DOHH2 (cell line): ENCODE measurements around the gene SNX3.
A peak's percentile ranks its signal among the peaks of the same experiment; 100 is the strongest.

Experiments used
- H3F3A ChIP-seq: fragments of 200-600 bp; sonication (generic), shearing (Covaris generic); 2 replicates; pipeline ENCODE4 v1.6.0; 2016; ENCODE audit warnings: antibody characterized with exemption, mild to moderate bottlenecking; ENCODE audit not compliant: control insufficient read depth, insufficient read depth
- H3K27ac ChIP-seq: fragments of 200-600 bp; sonication (generic); 2 replicates; pipeline ENCODE4 v1.5.1; 2014; ENCODE audit warnings: low read depth, mild to moderate bottlenecking, low read length, moderate library complexity
- H3K27me3 ChIP-seq: fragments of 200-600 bp; sonication (generic); 2 replicates; pipeline ENCODE4 v1.6.1; 2014; ENCODE audit warnings: mild to moderate bottlenecking, low read length, mixed read lengths; ENCODE audit not compliant: control insufficient read depth
- H3K36me3 ChIP-seq: fragments of 200-600 bp; sonication (generic); 2 replicates; pipeline ENCODE4 v1.6.1; 2014; ENCODE audit warnings: mild to moderate bottlenecking, low read length, moderate library complexity, mixed read lengths; ENCODE audit not compliant: control insufficient read depth
- H3K4me1 ChIP-seq: fragments of 200-600 bp; sonication (generic); 2 replicates; pipeline ENCODE4 v1.6.1; 2014; ENCODE audit warnings: mild to moderate bottlenecking, low read length, mixed read lengths; ENCODE audit not compliant: control insufficient read depth
- H3K4me2 ChIP-seq: fragments of 200-600 bp; sonication (generic); 2 replicates; pipeline ENCODE4 v1.6.0; 2014; ENCODE audit warnings: mild to moderate bottlenecking, low read length, moderate library complexity
- H3K4me3 ChIP-seq: fragments of 200-600 bp; sonication (generic); 2 replicates; pipeline ENCODE4 v1.5.1; 2014; ENCODE audit warnings: mild to moderate bottlenecking, low read length, mixed read lengths
- H3K79me2 ChIP-seq: fragments of 200-600 bp; sonication (generic); 2 replicates; pipeline ENCODE4 v1.6.1; 2014; ENCODE audit warnings: mild to moderate bottlenecking, low read length, mixed read lengths; ENCODE audit not compliant: control insufficient read depth
- H3K9me2 ChIP-seq: fragments of 200-600 bp; sonication (generic); replicated peaks from 2 replicates; pipeline ENCODE4 v1.6.1; 2014; ENCODE audit warnings: mild to moderate bottlenecking, low read length, mixed read lengths; ENCODE audit not compliant: control insufficient read depth
- H3K9me3 ChIP-seq: fragments of 200-600 bp; sonication (generic); 2 replicates; pipeline ENCODE4 v1.6.1; 2014; ENCODE audit warnings: antibody characterized with exemption, low read length, mixed read lengths; ENCODE audit not compliant: control insufficient read depth, insufficient read depth
- H4K20me1 ChIP-seq: fragments of 200-600 bp; sonication (generic); 2 replicates; pipeline ENCODE4 v1.6.0; 2014; ENCODE audit warnings: low read depth, mild to moderate bottlenecking, antibody characterized with exemption, low read length, moderate library complexity; ENCODE audit not compliant: control insufficient read depth, insufficient read depth
- CTCF ChIP-seq: fragments of 200-600 bp; sonication (generic); IDR thresholded peaks from one replicate; pipeline ENCODE4 v1.5.1; 2014; ENCODE audit warnings: antibody characterized with exemption, mild to moderate bottlenecking, low read depth, low read length; ENCODE audit not compliant: poor library complexity, severe bottlenecking
- EZH2phosphoT487 ChIP-seq: fragments of 200-600 bp; sonication (generic); IDR thresholded peaks from 2 replicates; pipeline ENCODE4 v1.6.1; 2017; ENCODE audit warnings: borderline replicate concordance, mild to moderate bottlenecking, antibody characterized with exemption, low read length, moderate library complexity, mixed read lengths

The SNX3 gene

GRCh38 chr6:108170332-108171290 is 90.2 kb downstream of the SNX3 start:
- Histone ChIP-seq H3K4me2 (no peak overlapping the region), H3F3A (no peaks in the 10 kb centered on the region), H3K9me2 (no peaks in the 10 kb centered on the region), H3K27me3 (peaks cover 57% of the 10 kb centered on the region), H3K27ac (no peak overlapping the region), H3K4me3 (no peak overlapping the region), H3K4me1 (peaks cover 9% of the 10 kb centered on the region), H3K9me3 (no peaks in the 10 kb centered on the region), H3K36me3 (no peaks in the 10 kb centered on the region), H3K79me2 (no peaks in the 10 kb centered on the region), H4K20me1 (no peaks in the 10 kb centered on the region)
- no peak for TF ChIP-seq EZH2phosphoT487
- no peak for TF ChIP-seq CTCF

- Histone ChIP-seq H3K79me2 (no peaks in the 10 kb centered on the region), H3K36me3 (no peaks in the 10 kb centered on the region), H3K4me1 (peaks cover 9% of the 10 kb centered on the region), H3K9me3 (no peaks in the 10 kb centered on the region), H3F3A (no peaks in the 10 kb centered on the region), H3K9me2 (no peaks in the 10 kb centered on the region), H3K4me3 (no peak overlapping the region), H3K27ac (no peak overlapping the region), H4K20me1 (no peaks in the 10 kb centered on the region), H3K4me2 (no peak overlapping the region), H3K27me3 (peaks cover 57% of the 10 kb centered on the region)
- TF ChIP-seq EZH2phosphoT487 (no peak), CTCF (no peak)
Observed at GRCh38 chr6:108169464-108170331, 91.1 kb downstream of the SNX3 start.

GRCh38 chr6:108168501-108169463 is 92.1 kb downstream of the SNX3 start:
- Histone ChIP-seq H3F3A (no peaks in the 10 kb centered on the region), H3K27me3 (peaks cover 61% of the 10 kb centered on the region), H4K20me1 (no peaks in the 10 kb centered on the region), H3K9me2 (no peaks in the 10 kb centered on the region), H3K27ac (no peak overlapping the region), H3K9me3 (no peaks in the 10 kb centered on the region), H3K4me3 (0 out of 2 replicates have a peak overlapping the region, but pooled peaks have one; percentile 12), H3K4me1 (peaks cover 9% of the 10 kb centered on the region), H3K79me2 (no peaks in the 10 kb centered on the region), H3K36me3 (no peaks in the 10 kb centered on the region), H3K4me2 (peak overlapping the region; percentile 52)
- TF ChIP-seq CTCF (peak; percentile 23), EZH2phosphoT487 (peak; percentile 88; the same call in 1 of the 2 replicates)
